Heart left ventricle (tissue), 16 donors: ENCODE results near the gene NGFR. TPM values are rescaled to one million over a fixed set of nuclear protein-coding genes. Genes with fewer than 3 reads are reported as not detected.

Experiments used
- ATAC-seq, 4 donors: fragments of 200-7000 bp; cut with Tn5 transposase; one replicate each; pipeline ENCODE4 v1.9.1; 2020 to 2022; ENCODE audit warnings: moderate library complexity in 4 of 4, mild to moderate bottlenecking in 3 of 4, moderate number of reproducible peaks in 1 of 4
- DNase-seq, 5 donors: peaks; one replicate each; pipeline ENCODE4 v3.0.0-alpha.2; 2020
- H3K27ac ChIP-seq, 12 donors: fragments of 200-600 bp; sonication (generic) in 4 of 12; one replicate each; pipeline versions ENCODE4 v1.5.0 to v1.8.0; 2016 to 2022; ENCODE audit warnings: mild to moderate bottlenecking in 2 of 12
- H3K27me3 ChIP-seq, 9 donors: fragments of 200-600 bp; sonication (generic) in 2 of 9; one replicate each; pipeline versions ENCODE4 v1.5.1 to v1.8.0; 2016 to 2022; ENCODE audit warnings: mild to moderate bottlenecking in 3 of 9
- H3K36me3 ChIP-seq, 9 donors: fragments of 200-600 bp; sonication (generic) in 2 of 9; one replicate each; pipeline versions ENCODE4 v1.5.0 to v1.8.0; 2018 to 2022; ENCODE audit warnings: mild to moderate bottlenecking in 2 of 9
- H3K4me1 ChIP-seq, 12 donors: fragments of 200-600 bp; sonication (generic) in 4 of 12; one replicate each; pipeline versions ENCODE4 v1.5.0 to v1.8.0; 2016 to 2022; ENCODE audit warnings: mild to moderate bottlenecking in 3 of 12
- H3K4me3 ChIP-seq, 12 donors: fragments of 200-600 bp; sonication (generic) in 4 of 12; one replicate each; pipeline versions ENCODE4 v1.5.0 to v1.8.0; 2017 to 2022; ENCODE audit warnings: mild to moderate bottlenecking in 9 of 12, moderate library complexity in 4 of 12
- H3K9me3 ChIP-seq, 12 donors: fragments of 200-600 bp; sonication (generic) in 4 of 12; one replicate each; pipeline versions ENCODE4 v1.5.0 to v1.8.0; 2016 to 2022; ENCODE audit warnings: mild to moderate bottlenecking in 1 of 12
- POLR2A ChIP-seq, 2 donors: fragments of 450-650 bp; IDR thresholded peaks; one replicate each; pipeline ENCODE4 v1.6.1; 2017; ENCODE audit warnings: antibody characterized with exemption in 2 of 2, mild to moderate bottlenecking in 2 of 2, moderate library complexity in 2 of 2
- WGBS, 4 donors: extraction: QIAGEN DNeasy Blood & Tissue Kit in 2 of 4; methylation state at CpG; one replicate each; pipeline versions ENCODE4 v1.1.5 to v1.1.7; 2013 to 2018; 5-methylcytosine and 5-hydroxymethylcytosine counted together
- intact Hi-C, 10 donors: fragments of 100-400 bp; cut with DNase I; formaldehyde crosslinking; loops; one replicate each; pipeline versions ENCODE4 v1.11.1 to v1.14.2; 2022
- polyA plus RNA-seq, 2 donors: library from polyadenylated mRNA; stranded (reverse); fragments of 200-250 nt; gene quantifications; one replicate each; pipeline ENCODE4 v1.2.3, GENCODE V29; 2013
- total RNA-seq, 9 donors: library from RNA; depleted of rRNA in 2 of 9; stranded (reverse); fragments of >200 nt in 2 of 9; fragmentation: NEBNext Ultra II Directional in 3 of 9; extraction: Animal tissue kit (Norgen Biotek cat#: 25700) in 3 of 9; gene quantifications; one replicate each; pipeline versions ENCODE4 v1.1.0 to v1.2.4, GENCODE V29; 2016 to 2023
- TF ChIP-seq, protein P1 (sequence below), 12 donors: fragments of 200-600 bp; sonication (generic) in 4 of 12; IDR thresholded peaks; one replicate each; pipeline versions ENCODE4 v1.5.0 to v1.8.0; 2018 to 2022; ENCODE audit warnings: antibody characterized with exemption in 12 of 12, mild to moderate bottlenecking in 5 of 12
- donor health status: ischemic (EF 13 %, LVEDD 7.1; RV severe dilation, severe dysfunction).
- donor health status: healthy with polysubstance abuse.
- donor health status: DM: no; HTN: yes; CAD: no.
- donor health status: DM: no; HTN: no; CAD: no.
- donor health status: ischemic (EF 25% LVEDD 6.9; RV normal size, moderate dysfunction).
- donor health status: ischemic (EF 25% LVEDD 5.7; RV mildly dilated, moderate dysfunction).
- donor health status: healthy.
- donor health status: DM: yes; HTN: yes; CAD: no.
- donor health status: ischemic (EF 35%, LVEDD 5.7; RV mildly dilated, moderate dysfunction).
- donor health status: nonischemic (EF 11% LVEDD 7.7; RV severe dilation, severe dysfunction).
- donor health status: DM: yes; HTN: yes; CAD: no.
- donor health status: PGD.
- donor health status: ischemic (EF 29% LVEDD 5.4; RV normal size, mild dysfunction).
- donor health status: nonischemic (EF 23%, LVEDD 6.1; RV moderate dilation, normal function).

The NGFR gene
- total and polyA plus RNA-seq, 11 donors = 2.3 to 16.8 (median 6.2) TPM

DNA sequence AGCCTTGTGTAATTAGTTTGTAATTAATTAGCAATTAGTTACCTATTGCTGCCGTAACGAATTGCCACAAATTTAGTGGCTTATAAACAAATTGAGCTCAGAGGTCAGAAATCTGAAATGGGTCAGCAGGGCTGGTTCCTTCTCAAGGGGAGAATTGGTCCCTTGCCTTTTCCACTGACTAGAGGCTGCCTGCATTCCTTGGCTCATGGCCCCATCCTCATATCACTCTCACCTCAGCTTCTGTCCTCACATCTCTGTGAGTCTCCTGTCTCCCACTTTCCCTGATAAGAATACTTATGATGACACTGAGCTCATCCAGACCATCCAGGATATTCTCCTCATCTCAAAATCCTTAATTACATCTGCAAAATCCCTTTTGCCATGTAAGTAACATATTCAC lies 31.0 kb upstream of the NGFR start:
- intact Hi-C loops = no loop called here
- no peak for DNase-seq
- 74 to 100% (median 91%) methylated on average over 2 of the region's 2 CpGs for WGBS, 4 donors
- H3K27me3 ChIP-seq = peaks cover 0 to 29% (median 15%) of the 10 kb centered on the region in 9 donors
- ATAC-seq = no peak
- H3K27ac ChIP-seq = no peak overlapping the region
- no peaks in the 10 kb centered on the region for H3K4me1 ChIP-seq
- no peak overlapping the region for H3K4me3 ChIP-seq
- TF ChIP-seq, protein P1, sequence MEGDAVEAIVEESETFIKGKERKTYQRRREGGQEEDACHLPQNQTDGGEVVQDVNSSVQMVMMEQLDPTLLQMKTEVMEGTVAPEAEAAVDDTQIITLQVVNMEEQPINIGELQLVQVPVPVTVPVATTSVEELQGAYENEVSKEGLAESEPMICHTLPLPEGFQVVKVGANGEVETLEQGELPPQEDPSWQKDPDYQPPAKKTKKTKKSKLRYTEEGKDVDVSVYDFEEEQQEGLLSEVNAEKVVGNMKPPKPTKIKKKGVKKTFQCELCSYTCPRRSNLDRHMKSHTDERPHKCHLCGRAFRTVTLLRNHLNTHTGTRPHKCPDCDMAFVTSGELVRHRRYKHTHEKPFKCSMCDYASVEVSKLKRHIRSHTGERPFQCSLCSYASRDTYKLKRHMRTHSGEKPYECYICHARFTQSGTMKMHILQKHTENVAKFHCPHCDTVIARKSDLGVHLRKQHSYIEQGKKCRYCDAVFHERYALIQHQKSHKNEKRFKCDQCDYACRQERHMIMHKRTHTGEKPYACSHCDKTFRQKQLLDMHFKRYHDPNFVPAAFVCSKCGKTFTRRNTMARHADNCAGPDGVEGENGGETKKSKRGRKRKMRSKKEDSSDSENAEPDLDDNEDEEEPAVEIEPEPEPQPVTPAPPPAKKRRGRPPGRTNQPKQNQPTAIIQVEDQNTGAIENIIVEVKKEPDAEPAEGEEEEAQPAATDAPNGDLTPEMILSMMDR (IDR thresholded peaks at IDR 0.05) = no peak
- H3K9me3 ChIP-seq = peaks cover 0 to 9% (median 0%) of the 10 kb centered on the region in 12 donors
- no peaks in the 10 kb centered on the region for H3K36me3 ChIP-seq

DNA sequence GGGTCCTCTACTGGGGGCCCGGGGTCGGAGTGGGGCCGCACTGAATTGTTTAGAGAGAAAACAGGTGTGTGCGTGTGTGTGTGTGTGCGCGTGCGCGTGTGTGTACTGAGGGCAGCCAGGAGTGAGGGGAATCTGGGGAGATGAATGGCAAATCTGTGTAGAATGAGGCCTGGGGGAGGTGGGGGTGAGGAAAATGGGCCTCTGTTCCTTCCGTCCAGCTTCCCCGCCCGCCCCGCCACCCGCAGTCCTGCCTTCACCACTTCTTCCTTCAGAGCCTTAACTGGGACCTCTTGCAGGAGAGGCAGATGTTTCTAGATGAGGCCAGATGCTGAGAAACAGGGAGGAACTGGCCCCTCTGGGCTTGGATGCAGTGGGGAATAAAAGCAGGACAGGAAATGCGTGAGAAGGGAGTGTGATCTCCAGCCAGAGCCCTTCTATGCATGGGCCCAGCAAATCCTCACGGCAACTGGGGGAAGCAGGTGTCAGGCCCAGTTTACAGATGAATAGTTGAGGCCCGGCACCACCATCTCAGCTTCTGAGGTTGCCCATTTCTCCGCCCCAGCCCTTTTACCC lies 29.7 kb upstream of the NGFR start:
- TF ChIP-seq, protein P1 (IDR thresholded peaks at IDR 0.05) = no peak
- TF ChIP-seq POLR2A (IDR thresholded peaks at IDR 0.05) = no peak
- WGBS, 4 donors = 75 to 81% (median 76%) methylated on average over 17 of the region's 17 CpGs
- peaks cover 0 to 32% (median 12%) of the 10 kb centered on the region in 9 donors for H3K27me3 ChIP-seq
- no peaks in the 10 kb centered on the region for H3K36me3 ChIP-seq
- no peak overlapping the region for H3K4me3 ChIP-seq
- H3K27ac ChIP-seq = no peak overlapping the region
- H3K9me3 ChIP-seq = peaks cover 0 to 9% (median 0%) of the 10 kb centered on the region in 12 donors
- no peak for ATAC-seq
- no peak for DNase-seq
- intact Hi-C loops = no loop called here
- peaks cover 0 to 11% (median 6%) of the 10 kb centered on the region in 12 donors for H3K4me1 ChIP-seq

DNA sequence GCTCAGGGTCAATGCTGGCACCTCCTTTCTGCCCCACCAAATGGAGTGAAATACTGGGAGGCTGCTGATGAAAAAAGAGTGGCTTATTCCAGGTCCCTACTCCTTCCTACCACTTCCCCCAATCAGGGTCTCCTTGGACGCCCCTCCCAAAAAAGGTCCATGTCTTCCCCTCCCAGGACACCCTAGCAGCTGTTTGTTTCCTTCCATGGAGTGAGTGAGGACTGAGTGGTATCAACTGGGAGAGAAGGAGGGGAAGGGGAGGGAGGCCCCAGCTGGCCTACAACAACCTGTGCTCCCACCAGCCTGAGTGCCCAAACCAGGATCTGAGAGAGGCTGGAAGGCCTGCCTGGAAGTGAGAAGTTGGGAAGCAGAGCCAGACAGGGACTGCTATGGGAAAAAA lies 28.7 kb upstream of the NGFR start:
- Histone ChIP-seq H3K27ac (no peak overlapping the region), H3K9me3 (peaks cover 0 to 9% (median 0%) of the 10 kb centered on the region in 12 donors), H3K4me3 (no peak overlapping the region), H3K27me3 (peaks cover 0 to 33% (median 8%) of the 10 kb centered on the region in 9 donors), H3K4me1 (peaks cover 0 to 21% (median 10%) of the 10 kb centered on the region in 12 donors), H3K36me3 (no peaks in the 10 kb centered on the region)
- TF ChIP-seq, protein P1 (IDR thresholded peaks at IDR 0.05) = no peak
- TF ChIP-seq POLR2A (IDR thresholded peaks at IDR 0.05) = no peak
- DNase-seq = no peak
- WGBS, 4 donors = 79 to 89% (median 83%) methylated on average over 1 of the region's 1 CpG
- intact Hi-C loops = no loop called here
- ATAC-seq = no peak

DNA sequence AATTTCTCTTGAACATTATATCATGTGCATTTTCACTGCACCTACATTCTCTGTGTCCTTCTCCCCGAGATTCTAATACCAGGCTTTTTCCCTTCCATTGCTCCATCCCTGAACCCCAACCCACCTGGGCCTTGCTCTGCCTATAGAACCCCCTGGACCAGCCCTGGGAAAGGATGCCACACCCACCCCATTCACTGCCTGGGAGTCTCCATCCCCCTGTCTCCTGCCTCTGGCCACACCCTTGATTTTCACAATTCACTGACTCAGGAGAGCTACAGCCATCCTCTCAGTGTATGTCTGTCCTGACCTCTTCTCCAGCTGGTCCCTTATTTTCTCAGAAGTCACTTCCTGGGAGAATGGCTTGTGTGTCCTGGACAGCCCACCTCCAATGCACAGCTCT lies 27.9 kb upstream of the NGFR start:
- peaks cover 0 to 28% (median 17%) of the 10 kb centered on the region in 12 donors for H3K4me1 ChIP-seq
- WGBS, 4 donors = 84 to 92% (median 89%) methylated on average over 1 of the region's 1 CpG
- no peak overlapping the region for H3K27ac ChIP-seq
- intact Hi-C loops = no loop called here
- no peak for ATAC-seq
- H3K4me3 ChIP-seq = no peak overlapping the region
- no peak for DNase-seq
- no peaks in the 10 kb centered on the region for H3K36me3 ChIP-seq
- TF ChIP-seq POLR2A (IDR thresholded peaks at IDR 0.05) = no peak
- TF ChIP-seq, protein P1 (IDR thresholded peaks at IDR 0.05) = no peak
- peaks cover 0 to 9% (median 0%) of the 10 kb centered on the region in 12 donors for H3K9me3 ChIP-seq
- peaks cover 0 to 38% (median 11%) of the 10 kb centered on the region in 9 donors for H3K27me3 ChIP-seq
